BE2C (cell line): Measurements from ENCODE around the gene C17orf78. TPM values are rescaled to one million over a fixed set of nuclear protein-coding genes. Genes with fewer than 3 reads are reported as not detected.

ENCODE experiments used
- DNase-seq: peaks from one replicate; pipeline ENCODE4 v3.0.0-alpha.2; 2020
- H3K27me3 ChIP-seq: fragments of 250-450 bp; sonication (Bioruptor Pico); 2 replicates; pipeline ENCODE4 v1.5.1; 2020; ENCODE audit warnings: mild to moderate bottlenecking
- H3K36me3 ChIP-seq: fragments of 250-450 bp; sonication (Bioruptor Pico); 2 replicates; pipeline ENCODE4 v1.5.1; 2020; ENCODE audit warnings: mild to moderate bottlenecking
- H3K4me1 ChIP-seq: fragments of 250-450 bp; sonication (Bioruptor Pico); 2 replicates; pipeline ENCODE4 v1.5.1; 2020
- H3K4me3 ChIP-seq: 2 replicates; pipeline ENCODE4 v1.5.1; 2011; ENCODE audit warnings: low read depth, low read length
- H3K9me3 ChIP-seq: fragments of 250-450 bp; sonication (Bioruptor Pico); 2 replicates; pipeline ENCODE4 v1.5.1; 2020
- polyA plus RNA-seq: library from polyadenylated mRNA; unstranded; fragments of >200 nt; gene quantifications from one replicate; pipeline ENCODE4 v1.2.1, GENCODE V29; 2012; ENCODE audit warnings: low read depth, missing spikeins; ENCODE audit not compliant: insufficient read length, insufficient read depth
- TF ChIP-seq, protein P1 (sequence below): IDR thresholded peaks from 2 replicates; pipeline ENCODE4 v1.5.1; 2012; ENCODE audit warnings: mild to moderate bottlenecking, low read depth, low read length

The C17orf78 gene
- polyA plus RNA-seq: not detected

DNA sequence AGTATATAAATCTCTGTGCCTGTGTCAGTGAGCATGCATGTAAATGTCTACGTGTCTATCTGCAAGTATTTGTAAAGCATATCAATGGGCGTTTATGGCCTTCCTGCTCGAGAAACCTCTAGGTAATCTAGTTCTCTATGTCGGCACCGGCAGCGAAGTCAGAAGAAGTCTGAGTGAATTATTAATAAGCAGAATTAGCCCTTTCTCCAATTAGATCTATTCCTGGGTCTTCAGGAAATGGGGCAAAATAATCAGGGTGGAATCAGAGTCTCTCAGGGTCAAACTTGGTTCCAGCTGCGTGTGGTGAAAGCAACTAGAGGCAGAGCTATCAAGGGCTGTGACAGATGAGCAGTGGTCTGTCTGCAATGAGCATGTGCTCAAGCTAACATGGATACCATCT lies at the start of gene C17orf78:
Gene C17orf78, plus strand, starts transcription at position 280 of the 400 bp plus-strand sequence. Its CDS starts 108 bp downstream, at position 388.
- TF ChIP-seq, protein P1, sequence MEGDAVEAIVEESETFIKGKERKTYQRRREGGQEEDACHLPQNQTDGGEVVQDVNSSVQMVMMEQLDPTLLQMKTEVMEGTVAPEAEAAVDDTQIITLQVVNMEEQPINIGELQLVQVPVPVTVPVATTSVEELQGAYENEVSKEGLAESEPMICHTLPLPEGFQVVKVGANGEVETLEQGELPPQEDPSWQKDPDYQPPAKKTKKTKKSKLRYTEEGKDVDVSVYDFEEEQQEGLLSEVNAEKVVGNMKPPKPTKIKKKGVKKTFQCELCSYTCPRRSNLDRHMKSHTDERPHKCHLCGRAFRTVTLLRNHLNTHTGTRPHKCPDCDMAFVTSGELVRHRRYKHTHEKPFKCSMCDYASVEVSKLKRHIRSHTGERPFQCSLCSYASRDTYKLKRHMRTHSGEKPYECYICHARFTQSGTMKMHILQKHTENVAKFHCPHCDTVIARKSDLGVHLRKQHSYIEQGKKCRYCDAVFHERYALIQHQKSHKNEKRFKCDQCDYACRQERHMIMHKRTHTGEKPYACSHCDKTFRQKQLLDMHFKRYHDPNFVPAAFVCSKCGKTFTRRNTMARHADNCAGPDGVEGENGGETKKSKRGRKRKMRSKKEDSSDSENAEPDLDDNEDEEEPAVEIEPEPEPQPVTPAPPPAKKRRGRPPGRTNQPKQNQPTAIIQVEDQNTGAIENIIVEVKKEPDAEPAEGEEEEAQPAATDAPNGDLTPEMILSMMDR: no peak

DNA sequence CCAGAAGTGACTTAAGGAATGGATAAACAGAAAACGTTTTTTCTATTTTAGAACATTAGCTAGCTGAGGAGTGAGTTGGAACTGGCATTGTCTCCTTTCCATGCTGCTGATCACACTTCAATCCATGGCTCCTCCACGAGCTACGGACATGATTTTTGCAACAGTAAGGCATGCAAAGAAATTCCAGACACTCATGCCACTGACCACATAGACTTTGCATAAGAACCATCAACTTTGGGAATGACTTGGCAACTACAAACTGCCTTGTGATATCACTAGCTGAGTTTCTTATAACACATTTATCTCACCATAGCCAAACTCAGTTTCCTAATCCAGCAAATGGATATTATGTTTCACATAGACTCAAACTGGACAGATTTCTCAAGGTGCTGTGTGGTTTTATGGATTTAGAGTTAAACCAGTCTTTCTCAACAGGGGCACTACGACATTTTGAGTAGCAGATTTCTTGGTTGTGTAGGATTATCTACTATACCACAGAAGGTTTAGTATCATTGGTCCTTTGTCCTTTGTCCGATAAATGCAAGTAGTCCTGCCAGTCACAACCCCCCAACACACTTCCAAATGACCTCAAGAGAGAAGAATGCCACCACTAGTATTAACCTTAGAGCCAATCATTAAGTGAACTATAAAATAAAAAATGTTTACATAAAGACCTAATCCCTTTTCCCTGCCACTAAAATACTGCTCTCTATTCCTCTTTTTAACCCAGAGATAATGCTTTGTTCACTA lies 48.3 kb upstream of the C17orf78 start:
- H3K36me3 ChIP-seq: peaks cover 51% of the 10 kb centered on the region
- H3K4me3 ChIP-seq: no peak overlapping the region
- no peak for DNase-seq
- no peaks in the 10 kb centered on the region for H3K27me3 ChIP-seq
- H3K4me1 ChIP-seq: no peaks in the 10 kb centered on the region
- TF ChIP-seq, protein P1: no peak
- H3K9me3 ChIP-seq: no peaks in the 10 kb centered on the region

More for the DNA sequence above, at the start of gene C17orf78:
- Histone ChIP-seq H3K4me3 (no peak within 1 kb of the TSS), H3K27me3 (no peaks in the 10 kb centered on the region), H3K36me3 (no peaks in the 10 kb centered on the region), H3K9me3 (no peaks in the 10 kb centered on the region), H3K4me1 (no peaks in the 10 kb centered on the region; the same call in 1 of the 2 replicates)
- no peak for DNase-seq

DNA sequence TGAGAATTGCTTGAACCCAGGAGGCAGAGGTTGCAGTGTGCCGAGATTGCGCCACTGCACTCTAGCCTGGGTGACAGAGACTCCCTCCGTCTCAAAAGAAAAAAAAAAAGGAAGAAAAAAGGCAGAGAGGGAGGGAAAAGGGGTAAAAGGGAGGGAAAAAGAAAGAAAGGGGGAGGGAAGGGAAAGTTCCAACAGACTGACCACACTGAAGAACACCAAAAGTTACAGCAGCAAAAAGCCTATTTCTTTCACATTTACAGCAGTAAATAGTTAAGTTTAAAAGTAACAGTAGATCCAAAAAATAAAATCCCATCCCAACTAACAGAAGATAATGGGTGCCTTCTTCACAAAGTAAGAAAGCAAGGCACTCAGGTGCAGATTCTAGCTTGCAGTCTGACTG lies 36.9 kb upstream of the C17orf78 start:
- H3K36me3 ChIP-seq: peaks cover 38% of the 10 kb centered on the region
- no peak overlapping the region for H3K4me3 ChIP-seq
- TF ChIP-seq, protein P1: no peak
- no peak for DNase-seq
- no peaks in the 10 kb centered on the region for H3K27me3 ChIP-seq
- H3K9me3 ChIP-seq: no peaks in the 10 kb centered on the region; the same call in 1 of the 2 replicates
- H3K4me1 ChIP-seq: no peaks in the 10 kb centered on the region

- Histone ChIP-seq H3K27me3 (no peaks in the 10 kb centered on the region), H3K4me3 (no peak overlapping the region), H3K4me1 (no peaks in the 10 kb centered on the region), H3K36me3 (peaks cover 38% of the 10 kb centered on the region), H3K9me3 (no peaks in the 10 kb centered on the region; the same call in 1 of the 2 replicates)
- no peak for DNase-seq
- TF ChIP-seq, protein P1: no peak
Measured at GRCh38 chr17:37339321-37339720, 36.5 kb upstream of the C17orf78 start.

- H3K27me3 ChIP-seq: no peaks in the 10 kb centered on the region
- DNase-seq: no peak
- H3K9me3 ChIP-seq: no peaks in the 10 kb centered on the region
- H3K4me3 ChIP-seq: no peak overlapping the region
- peaks cover 45% of the 10 kb centered on the region for H3K36me3 ChIP-seq
- TF ChIP-seq, protein P1: no peak
- H3K4me1 ChIP-seq: no peaks in the 10 kb centered on the region
Measured at GRCh38 chr17:37340804-37341203, 35.0 kb upstream of the C17orf78 start.

DNA sequence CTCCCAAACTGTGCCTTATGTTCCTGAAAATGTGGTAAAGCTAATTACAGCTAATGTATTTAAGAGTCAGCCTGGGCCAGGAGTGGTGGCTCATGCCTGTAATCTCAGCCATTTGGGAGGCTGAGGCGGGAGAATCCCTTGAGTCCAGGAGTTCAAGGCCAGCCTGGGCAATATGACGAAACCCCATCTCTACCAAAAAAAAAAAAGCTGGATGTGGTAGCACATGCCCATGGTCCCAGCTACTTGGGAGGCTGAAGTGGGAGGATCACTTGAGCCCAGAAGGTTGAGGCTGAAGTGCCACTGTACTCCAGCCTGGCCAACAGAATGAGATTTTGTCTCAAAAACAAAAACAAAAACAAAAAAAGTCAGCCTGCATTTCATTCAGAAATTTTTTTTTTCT lies 33.2 kb upstream of the C17orf78 start:
- peaks cover 40% of the 10 kb centered on the region for H3K36me3 ChIP-seq
- no peaks in the 10 kb centered on the region for H3K4me1 ChIP-seq
- no peak overlapping the region for H3K4me3 ChIP-seq
- DNase-seq: no peak
- no peaks in the 10 kb centered on the region for H3K27me3 ChIP-seq
- TF ChIP-seq, protein P1: no peak
- no peaks in the 10 kb centered on the region for H3K9me3 ChIP-seq
